OCI-LY3 (cell line): ENCODE measurements around the gene SECISBP2.

ENCODE experiments used
- H2AFZ ChIP-seq: fragments of 200-600, 300-600 bp; shearing (Covaris generic); 2 replicates; pipeline ENCODE4 v1.6.0; 2014; ENCODE audit warnings: antibody characterized with exemption, low read depth, low read length
- H3K27ac ChIP-seq: fragments of 200-600, 300-600 bp; sonication (generic); 2 replicates; pipeline ENCODE4 v1.5.1; 2014; ENCODE audit warnings: mild to moderate bottlenecking, low read length, moderate library complexity, mixed read lengths
- H3K27me3 ChIP-seq: fragments of 200-600, 300-600 bp; sonication (generic); 2 replicates; pipeline ENCODE4 v1.6.1; 2014; ENCODE audit warnings: low read depth, low read length, mixed read lengths
- H3K36me3 ChIP-seq: fragments of 200-600, 300-600 bp; sonication (generic); replicated peaks from 2 replicates; pipeline ENCODE3; 2014; ENCODE audit warnings: low read depth, low read length, mixed read lengths
- H3K4me1 ChIP-seq: fragments of 300-600, 200-600 bp; sonication (generic); 2 replicates; pipeline ENCODE4 v1.6.1; 2014; ENCODE audit warnings: low read length, mixed read lengths
- H3K4me2 ChIP-seq: fragments of 200-600, 300-600 bp; sonication (generic); 2 replicates; pipeline ENCODE4 v1.6.1; 2014; ENCODE audit warnings: low read length, mixed read lengths
- H3K4me3 ChIP-seq: fragments of 300-600, 200-600 bp; sonication (generic); 2 replicates; pipeline ENCODE4 v1.5.1; 2014; ENCODE audit warnings: antibody characterized with exemption, mild to moderate bottlenecking, low read length, moderate library complexity
- H3K79me2 ChIP-seq: fragments of 300-600, 200-600 bp; shearing (Covaris generic); 2 replicates; pipeline ENCODE4 v1.6.1; 2014; ENCODE audit warnings: mild to moderate bottlenecking, low read length, mixed read lengths
- H3K9ac ChIP-seq: fragments of 300-600, 200-600 bp; shearing (Covaris generic); 2 replicates; pipeline ENCODE4 v1.6.0; 2014; ENCODE audit warnings: mild to moderate bottlenecking, low read length, moderate library complexity
- H3K9me3 ChIP-seq: fragments of 200-600, 300-600 bp; shearing (Covaris generic); 2 replicates; pipeline ENCODE4 v1.6.1; 2014; ENCODE audit warnings: low read length, mixed read lengths; ENCODE audit not compliant: insufficient read depth
- H4K20me1 ChIP-seq: fragments of 200-600, 300-600 bp; sonication (generic); 2 replicates; pipeline ENCODE4 v1.6.1; 2016; ENCODE audit warnings: low read length, mixed read lengths; ENCODE audit not compliant: insufficient read depth
- EZH2phosphoT487 ChIP-seq: fragments of 200-600 bp; shearing (Covaris generic); IDR thresholded peaks from 2 replicates; pipeline ENCODE4 v1.6.1; 2018; ENCODE audit warnings: antibody characterized with exemption, mixed run types, low read depth
- TF ChIP-seq, protein P1 (sequence below): fragments of 200-600, 300-600 bp; sonication (generic); IDR thresholded peaks from 2 replicates; pipeline ENCODE4 v1.5.1; 2014; ENCODE audit warnings: antibody characterized with exemption, low read length, low read depth

Gene SECISBP2

DNA sequence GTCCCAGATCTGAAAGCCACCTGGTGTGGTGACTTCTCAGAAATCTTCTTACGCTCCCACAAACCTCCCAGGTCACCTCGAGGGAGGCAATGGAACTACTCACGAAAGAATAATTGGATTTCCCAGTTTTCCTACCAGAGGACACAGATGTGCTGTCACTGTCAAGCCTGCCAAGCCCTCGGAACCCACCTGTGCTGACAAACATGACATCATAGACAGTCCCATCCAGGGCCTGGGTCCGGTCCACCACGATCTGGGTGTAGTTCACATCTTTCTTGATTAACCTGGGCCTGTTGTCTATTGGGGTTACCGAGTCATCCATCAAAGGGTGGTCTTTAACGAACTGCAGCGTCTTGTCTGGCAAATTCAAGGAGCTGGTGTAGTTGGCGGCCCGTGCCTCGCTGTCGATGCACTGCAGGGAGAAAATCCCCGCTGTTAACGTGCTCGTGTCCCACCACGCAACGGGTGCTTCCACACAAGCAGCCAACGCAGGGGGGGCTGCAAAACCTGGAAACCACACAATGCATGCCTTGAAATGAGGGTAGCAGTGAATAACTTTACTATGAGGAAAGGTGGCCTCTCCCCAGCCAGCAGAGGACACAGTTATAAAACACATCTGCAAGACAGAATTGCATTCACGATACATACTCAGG is 69.0 kb downstream of the SECISBP2 start:
- Histone ChIP-seq H3K4me2 (no peak overlapping the region), H3K27ac (no peak overlapping the region), H4K20me1 (no peaks in the 10 kb centered on the region), H3K4me3 (no peak overlapping the region), H3K36me3 (peaks cover 8% of the 10 kb centered on the region), H3K79me2 (no peaks in the 10 kb centered on the region), H3K4me1 (no peaks in the 10 kb centered on the region), H3K9ac (no peak overlapping the region), H2AFZ (no peak overlapping the region), H3K9me3 (no peaks in the 10 kb centered on the region), H3K27me3 (no peaks in the 10 kb centered on the region)
- TF ChIP-seq, protein P1, sequence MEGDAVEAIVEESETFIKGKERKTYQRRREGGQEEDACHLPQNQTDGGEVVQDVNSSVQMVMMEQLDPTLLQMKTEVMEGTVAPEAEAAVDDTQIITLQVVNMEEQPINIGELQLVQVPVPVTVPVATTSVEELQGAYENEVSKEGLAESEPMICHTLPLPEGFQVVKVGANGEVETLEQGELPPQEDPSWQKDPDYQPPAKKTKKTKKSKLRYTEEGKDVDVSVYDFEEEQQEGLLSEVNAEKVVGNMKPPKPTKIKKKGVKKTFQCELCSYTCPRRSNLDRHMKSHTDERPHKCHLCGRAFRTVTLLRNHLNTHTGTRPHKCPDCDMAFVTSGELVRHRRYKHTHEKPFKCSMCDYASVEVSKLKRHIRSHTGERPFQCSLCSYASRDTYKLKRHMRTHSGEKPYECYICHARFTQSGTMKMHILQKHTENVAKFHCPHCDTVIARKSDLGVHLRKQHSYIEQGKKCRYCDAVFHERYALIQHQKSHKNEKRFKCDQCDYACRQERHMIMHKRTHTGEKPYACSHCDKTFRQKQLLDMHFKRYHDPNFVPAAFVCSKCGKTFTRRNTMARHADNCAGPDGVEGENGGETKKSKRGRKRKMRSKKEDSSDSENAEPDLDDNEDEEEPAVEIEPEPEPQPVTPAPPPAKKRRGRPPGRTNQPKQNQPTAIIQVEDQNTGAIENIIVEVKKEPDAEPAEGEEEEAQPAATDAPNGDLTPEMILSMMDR = no peak
- TF ChIP-seq EZH2phosphoT487 = no peak

DNA sequence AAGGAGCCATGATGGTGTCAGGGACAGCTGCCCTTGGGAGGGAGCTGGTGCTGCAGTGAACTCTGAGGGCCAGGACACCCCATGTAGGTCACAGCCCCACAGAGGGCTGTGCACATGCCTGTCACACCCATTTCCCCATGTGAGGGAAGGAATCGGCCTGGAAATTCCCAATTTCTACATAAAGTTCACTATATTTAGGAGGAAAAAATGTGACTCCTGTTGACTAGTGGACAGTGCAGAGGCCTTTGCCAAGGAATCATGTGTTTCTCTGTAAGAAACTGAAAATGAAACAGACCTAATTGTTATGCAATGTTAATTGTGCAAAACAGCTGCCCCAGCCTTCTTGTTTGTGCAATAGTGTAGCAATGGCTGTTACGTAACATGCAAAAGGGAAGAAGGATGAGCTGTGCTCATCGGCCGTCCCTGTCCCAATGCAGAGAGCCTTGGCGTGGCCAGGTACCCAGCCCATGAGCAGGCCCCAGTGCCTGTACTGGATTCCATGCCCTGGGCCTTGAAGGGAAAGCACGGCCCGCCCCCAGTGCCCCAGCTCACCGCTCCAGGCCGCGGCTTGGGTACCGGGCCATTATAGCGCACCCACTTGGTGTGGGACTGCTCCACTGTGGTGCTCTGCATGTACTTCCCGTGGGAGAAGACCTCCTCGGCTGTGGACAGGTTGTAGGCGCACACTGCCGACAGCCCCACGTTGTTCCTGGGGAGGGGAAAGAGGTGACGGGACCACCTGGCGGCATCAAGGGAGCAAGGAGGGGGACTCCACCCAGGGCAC is 70.0 kb downstream of the SECISBP2 start:
- H3K9ac ChIP-seq = no peak overlapping the region
- H3K9me3 ChIP-seq = no peaks in the 10 kb centered on the region
- H3K27me3 ChIP-seq = no peaks in the 10 kb centered on the region
- no peaks in the 10 kb centered on the region for H3K4me1 ChIP-seq
- H2AFZ ChIP-seq = no peak overlapping the region
- H3K79me2 ChIP-seq = no peaks in the 10 kb centered on the region
- TF ChIP-seq EZH2phosphoT487 = no peak
- TF ChIP-seq, protein P1 = no peak
- H4K20me1 ChIP-seq = no peaks in the 10 kb centered on the region
- H3K27ac ChIP-seq = no peak overlapping the region
- H3K4me3 ChIP-seq = no peak overlapping the region
- peaks cover 12% of the 10 kb centered on the region for H3K36me3 ChIP-seq
- H3K4me2 ChIP-seq = no peak overlapping the region

DNA sequence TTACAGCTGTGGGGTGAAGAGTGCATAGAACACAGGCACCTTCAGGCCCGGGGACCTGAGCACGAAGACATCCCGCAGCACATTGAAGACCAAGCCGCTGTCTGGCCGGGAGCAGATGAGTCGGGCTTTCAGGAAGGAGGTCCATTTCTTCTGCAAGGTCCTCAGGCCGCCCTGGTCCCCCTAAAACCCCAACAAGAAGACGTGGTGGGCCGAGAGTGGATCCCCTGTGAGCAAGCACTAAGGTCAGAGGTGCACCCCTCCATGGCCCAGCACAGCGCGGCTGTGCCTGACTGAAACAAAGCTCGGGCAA is 70.5 kb downstream of the SECISBP2 start:
- Histone ChIP-seq H3K9me3 (no peaks in the 10 kb centered on the region), H3K79me2 (no peaks in the 10 kb centered on the region), H3K4me3 (no peak overlapping the region), H3K9ac (no peak overlapping the region), H3K4me1 (no peaks in the 10 kb centered on the region), H2AFZ (no peak overlapping the region), H4K20me1 (no peaks in the 10 kb centered on the region; the same call in 1 of the 2 replicates), H3K27ac (no peak overlapping the region), H3K36me3 (peaks cover 12% of the 10 kb centered on the region), H3K27me3 (no peaks in the 10 kb centered on the region), H3K4me2 (no peak overlapping the region)
- TF ChIP-seq, protein P1 = no peak

DNA sequence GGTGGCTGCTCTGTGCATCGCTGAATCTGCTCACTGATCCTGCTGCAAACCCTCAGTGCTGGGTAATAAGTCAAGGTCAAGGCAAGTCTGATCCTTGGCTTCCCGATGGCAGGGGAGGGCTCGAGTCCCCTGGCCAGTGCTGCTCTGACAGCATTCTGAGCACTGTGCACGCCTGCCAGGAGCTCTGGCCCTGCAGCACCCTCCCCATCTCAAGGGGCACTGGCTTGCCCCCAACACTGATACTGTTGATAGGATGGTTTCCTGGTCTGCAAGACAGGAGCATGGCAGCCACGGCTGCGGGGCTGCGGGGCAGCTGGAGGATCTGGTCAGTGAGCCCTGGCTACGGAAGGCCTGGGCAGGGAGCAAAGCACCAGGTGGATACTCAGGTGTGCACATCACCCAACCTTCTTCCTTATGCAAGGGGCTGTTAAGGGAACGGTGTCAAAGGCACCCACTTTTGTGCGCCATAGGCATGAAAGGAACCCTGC is 71.8 kb downstream of the SECISBP2 start:
- H3K36me3 ChIP-seq = peaks cover 12% of the 10 kb centered on the region
- H3K4me1 ChIP-seq = no peaks in the 10 kb centered on the region
- H3K27ac ChIP-seq = no peak overlapping the region
- no peak overlapping the region for H3K4me3 ChIP-seq
- no peaks in the 10 kb centered on the region for H3K9me3 ChIP-seq
- H2AFZ ChIP-seq = no peak overlapping the region
- no peaks in the 10 kb centered on the region for H3K79me2 ChIP-seq
- no peak overlapping the region for H3K9ac ChIP-seq
- no peak overlapping the region for H3K4me2 ChIP-seq
- TF ChIP-seq, protein P1 = no peak
- no peak for TF ChIP-seq EZH2phosphoT487
- no peaks in the 10 kb centered on the region; the same call in 1 of the 2 replicates for H4K20me1 ChIP-seq
- no peaks in the 10 kb centered on the region for H3K27me3 ChIP-seq
